Neural cell (in vitro differentiated cells): ENCODE results near the gene LATS2. TPM values are rescaled to one million over a fixed set of nuclear protein-coding genes. Genes with fewer than 3 reads are reported as not detected.

ENCODE experiments used
- H2AFZ ChIP-seq: fragments of 200-600, 300-800 bp; sonication (generic), shearing (Covaris generic); 2 replicates; pipeline ENCODE4 v1.6.0; 2014; ENCODE audit warnings: low read depth, mild to moderate bottlenecking, antibody characterized with exemption, low read length, moderate library complexity
- H3F3A ChIP-seq: fragments of 200-600 bp; shearing (Covaris generic); 2 replicates; pipeline ENCODE4 v1.6.1; 2016; ENCODE audit warnings: mild to moderate bottlenecking, moderate library complexity, mixed read lengths, antibody characterized with exemption, low read length; ENCODE audit not compliant: insufficient read depth, poor library complexity, severe bottlenecking
- H3K27ac ChIP-seq: fragments of 200-600, 300-800 bp; sonication (generic), shearing (Covaris generic); 2 replicates; pipeline ENCODE4 v1.5.1; 2014; ENCODE audit warnings: mild to moderate bottlenecking, low read length, moderate library complexity
- H3K27me3 ChIP-seq: fragments of 300-800, 200-600 bp; sonication (generic), shearing (Covaris generic); 2 replicates; pipeline ENCODE4 v1.6.0; 2014; ENCODE audit warnings: mild to moderate bottlenecking, low read depth, low read length, moderate library complexity; ENCODE audit not compliant: insufficient read depth
- H3K36me3 ChIP-seq: fragments of 300-800, 200-600 bp; sonication (generic), shearing (Covaris generic); 2 replicates; pipeline ENCODE4 v1.5.1; 2014; ENCODE audit warnings: mild to moderate bottlenecking, antibody characterized with exemption, low read length, moderate library complexity; ENCODE audit not compliant: insufficient read depth
- H3K4me2 ChIP-seq: fragments of 300-800, 200-600 bp; sonication (generic), shearing (Covaris generic); 2 replicates; pipeline ENCODE4 v1.6.0; 2014; ENCODE audit warnings: mild to moderate bottlenecking, low read length
- H3K4me3 ChIP-seq: fragments of 300-800, 200-600 bp; sonication (generic), shearing (Covaris generic); 2 replicates; pipeline ENCODE4 v1.5.1; 2014; ENCODE audit warnings: mild to moderate bottlenecking, low read length, moderate library complexity
- H3K79me2 ChIP-seq: fragments of 200-600 bp; shearing (Covaris generic); replicated peaks from 2 replicates; pipeline ENCODE4 v1.6.0; 2014; ENCODE audit warnings: mild to moderate bottlenecking, low read length, moderate library complexity; ENCODE audit not compliant: insufficient read depth
- H3K9ac ChIP-seq: fragments of 300-800, 200-600 bp; sonication (generic), shearing (Covaris generic); 2 replicates; pipeline ENCODE4 v1.6.1; 2016; ENCODE audit warnings: mild to moderate bottlenecking, low read length, mixed read lengths
- H3K9me2 ChIP-seq: fragments of 200-600 bp; shearing (Covaris generic); 2 replicates; pipeline ENCODE4 v1.6.1; 2016; ENCODE audit warnings: mild to moderate bottlenecking, low read length, mixed read lengths; ENCODE audit not compliant: insufficient read depth
- H3K9me3 ChIP-seq: fragments of 200-600, 300-800 bp; sonication (generic), shearing (Covaris generic); 2 replicates; pipeline ENCODE4 v1.6.1; 2016; ENCODE audit warnings: mild to moderate bottlenecking, mixed run types, low read length, moderate library complexity, mixed read lengths
- H4K20me1 ChIP-seq: fragments of 200-600 bp; shearing (Covaris generic); 2 replicates; pipeline ENCODE4 v1.6.1; 2016; ENCODE audit warnings: mild to moderate bottlenecking, mixed run types; ENCODE audit not compliant: insufficient read depth
- EP300 ChIP-seq: fragments of 450-650 bp; conservative IDR thresholded peaks from 2 replicates; pipeline ENCODE4 v1.6.1; 2014; ENCODE audit warnings: antibody characterized with exemption, mild to moderate bottlenecking, moderate library complexity; ENCODE audit not compliant: poor library complexity, severe bottlenecking
- EZH2 ChIP-seq: fragments of 200-600, 300-800 bp; shearing (Covaris generic), sonication (generic); IDR thresholded peaks from 2 replicates; pipeline ENCODE4 v1.6.1; 2014; ENCODE audit warnings: antibody characterized with exemption, low read length, borderline replicate concordance, mild to moderate bottlenecking; ENCODE audit not compliant: insufficient read depth, poor library complexity, severe bottlenecking
- MXI1 ChIP-seq: fragments of 450-650 bp; conservative IDR thresholded peaks from 2 replicates; pipeline ENCODE4 v1.6.1; 2014; ENCODE audit warnings: antibody characterized with exemption, mild to moderate bottlenecking; ENCODE audit not compliant: poor library complexity, severe bottlenecking
- POLR2AphosphoS5 ChIP-seq: IDR thresholded peaks from 2 replicates; pipeline ENCODE4 v1.6.1; 2012
- RAD21 ChIP-seq: fragments of 450-650 bp; conservative IDR thresholded peaks from 2 replicates; pipeline ENCODE4 v1.6.1; 2014; ENCODE audit warnings: antibody characterized with exemption, mild to moderate bottlenecking, moderate library complexity
- SMC3 ChIP-seq: fragments of 450-650 bp; conservative IDR thresholded peaks from 2 replicates; pipeline ENCODE4 v1.6.1; 2014; ENCODE audit warnings: antibody characterized with exemption, mild to moderate bottlenecking, moderate library complexity; ENCODE audit not compliant: poor library complexity
- TAF1 ChIP-seq: IDR thresholded peaks from 2 replicates; pipeline ENCODE4 v1.6.1; 2012; ENCODE audit warnings: low read depth
- polyA plus RNA-seq: library from polyadenylated mRNA; depleted of rRNA; stranded (reverse); fragments of >200 nt; gene quantifications from 2 replicates; pipeline ENCODE4 v1.2.3, GENCODE V29; 2014
- TF ChIP-seq, protein P1 (sequence below): fragments of 450-650 bp; IDR thresholded peaks from 2 replicates; pipeline ENCODE4 v1.5.1; 2014; ENCODE audit warnings: antibody characterized with exemption, mild to moderate bottlenecking, moderate library complexity; ENCODE audit not compliant: poor library complexity, severe bottlenecking
- TF ChIP-seq, protein P2 (sequence below): IDR thresholded peaks from 2 replicates; pipeline ENCODE4 v1.6.1; 2012; ENCODE audit warnings: borderline replicate concordance

LATS2 gene
- polyA plus RNA-seq, 1 donor from 2014 or later = 2.6 TPM

DNA sequence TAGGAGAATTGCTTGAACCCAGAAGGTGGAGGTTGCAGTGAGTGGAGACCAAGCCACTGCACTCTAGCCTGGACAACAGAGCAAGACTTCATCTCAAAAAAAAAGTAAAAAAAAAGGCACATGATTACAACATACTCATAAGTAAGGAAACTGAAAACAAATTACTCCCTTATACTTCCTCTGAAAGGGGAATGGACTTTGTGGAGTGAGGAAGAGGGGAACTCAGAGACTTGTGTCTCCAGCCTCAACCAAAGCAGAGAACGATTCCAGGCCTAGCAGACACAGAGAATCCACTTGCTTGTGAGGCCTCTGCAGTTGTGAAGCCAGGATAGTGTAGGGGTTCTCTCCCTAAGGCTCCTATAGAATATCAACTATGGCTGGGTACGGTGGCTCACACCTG, 4.3 kb upstream of the LATS2 start:
- no peaks in the 10 kb centered on the region for H3K27me3 ChIP-seq
- H3K4me3 ChIP-seq = no peak overlapping the region
- no peak overlapping the region for H3K27ac ChIP-seq
- no peaks in the 10 kb centered on the region for H3K79me2 ChIP-seq
- H3K9me3 ChIP-seq = no peaks in the 10 kb centered on the region
- no peak overlapping the region for H3K9ac ChIP-seq
- TF ChIP-seq MXI1 (no peak), SMC3 (no peak), EZH2 (no peak), POLR2AphosphoS5 (no peak)
- TF ChIP-seq, protein P1, sequence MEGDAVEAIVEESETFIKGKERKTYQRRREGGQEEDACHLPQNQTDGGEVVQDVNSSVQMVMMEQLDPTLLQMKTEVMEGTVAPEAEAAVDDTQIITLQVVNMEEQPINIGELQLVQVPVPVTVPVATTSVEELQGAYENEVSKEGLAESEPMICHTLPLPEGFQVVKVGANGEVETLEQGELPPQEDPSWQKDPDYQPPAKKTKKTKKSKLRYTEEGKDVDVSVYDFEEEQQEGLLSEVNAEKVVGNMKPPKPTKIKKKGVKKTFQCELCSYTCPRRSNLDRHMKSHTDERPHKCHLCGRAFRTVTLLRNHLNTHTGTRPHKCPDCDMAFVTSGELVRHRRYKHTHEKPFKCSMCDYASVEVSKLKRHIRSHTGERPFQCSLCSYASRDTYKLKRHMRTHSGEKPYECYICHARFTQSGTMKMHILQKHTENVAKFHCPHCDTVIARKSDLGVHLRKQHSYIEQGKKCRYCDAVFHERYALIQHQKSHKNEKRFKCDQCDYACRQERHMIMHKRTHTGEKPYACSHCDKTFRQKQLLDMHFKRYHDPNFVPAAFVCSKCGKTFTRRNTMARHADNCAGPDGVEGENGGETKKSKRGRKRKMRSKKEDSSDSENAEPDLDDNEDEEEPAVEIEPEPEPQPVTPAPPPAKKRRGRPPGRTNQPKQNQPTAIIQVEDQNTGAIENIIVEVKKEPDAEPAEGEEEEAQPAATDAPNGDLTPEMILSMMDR = no peak
- H2AFZ ChIP-seq = no peak overlapping the region
- no peaks in the 10 kb centered on the region for H4K20me1 ChIP-seq
- H3K9me2 ChIP-seq = no peaks in the 10 kb centered on the region
- H3K36me3 ChIP-seq = no peaks in the 10 kb centered on the region
- H3F3A ChIP-seq = no peaks in the 10 kb centered on the region
- no peak overlapping the region for H3K4me2 ChIP-seq

DNA sequence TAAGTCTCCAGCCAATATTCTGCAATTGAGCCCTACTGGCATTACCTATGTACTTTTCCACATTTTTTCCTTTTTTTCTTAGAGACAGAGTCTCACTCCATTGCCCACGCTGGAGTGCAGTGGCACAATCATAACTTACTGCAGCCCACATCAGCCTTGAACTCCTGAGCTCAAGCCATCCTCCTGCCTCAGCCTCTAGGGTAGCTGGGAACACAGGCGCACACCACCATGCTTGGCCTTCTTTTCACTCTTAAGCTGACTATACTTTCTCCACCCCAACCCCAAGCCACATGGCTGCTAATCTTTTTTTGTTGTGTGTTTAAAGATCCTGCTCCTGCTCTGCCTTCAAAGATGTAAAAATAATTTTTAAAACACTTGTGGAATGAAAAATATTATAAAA, 1.6 kb upstream of the LATS2 start:
- peaks cover 21% of the 10 kb centered on the region for H3K79me2 ChIP-seq
- no peaks in the 10 kb centered on the region for H3K9me3 ChIP-seq
- no peak overlapping the region for H3K4me2 ChIP-seq
- no peak overlapping the region for H3K9ac ChIP-seq
- H3K36me3 ChIP-seq = no peaks in the 10 kb centered on the region
- no peaks in the 10 kb centered on the region for H3F3A ChIP-seq
- no peaks in the 10 kb centered on the region for H4K20me1 ChIP-seq
- no peak overlapping the region for H3K27ac ChIP-seq
- H3K4me3 ChIP-seq = no peak overlapping the region
- no peak overlapping the region for H2AFZ ChIP-seq
- TF ChIP-seq EZH2 (no peak), POLR2AphosphoS5 (no peak), EP300 (no peak), SMC3 (no peak), MXI1 (no peak), RAD21 (no peak), TAF1 (no peak)
- TF ChIP-seq, protein P2, sequence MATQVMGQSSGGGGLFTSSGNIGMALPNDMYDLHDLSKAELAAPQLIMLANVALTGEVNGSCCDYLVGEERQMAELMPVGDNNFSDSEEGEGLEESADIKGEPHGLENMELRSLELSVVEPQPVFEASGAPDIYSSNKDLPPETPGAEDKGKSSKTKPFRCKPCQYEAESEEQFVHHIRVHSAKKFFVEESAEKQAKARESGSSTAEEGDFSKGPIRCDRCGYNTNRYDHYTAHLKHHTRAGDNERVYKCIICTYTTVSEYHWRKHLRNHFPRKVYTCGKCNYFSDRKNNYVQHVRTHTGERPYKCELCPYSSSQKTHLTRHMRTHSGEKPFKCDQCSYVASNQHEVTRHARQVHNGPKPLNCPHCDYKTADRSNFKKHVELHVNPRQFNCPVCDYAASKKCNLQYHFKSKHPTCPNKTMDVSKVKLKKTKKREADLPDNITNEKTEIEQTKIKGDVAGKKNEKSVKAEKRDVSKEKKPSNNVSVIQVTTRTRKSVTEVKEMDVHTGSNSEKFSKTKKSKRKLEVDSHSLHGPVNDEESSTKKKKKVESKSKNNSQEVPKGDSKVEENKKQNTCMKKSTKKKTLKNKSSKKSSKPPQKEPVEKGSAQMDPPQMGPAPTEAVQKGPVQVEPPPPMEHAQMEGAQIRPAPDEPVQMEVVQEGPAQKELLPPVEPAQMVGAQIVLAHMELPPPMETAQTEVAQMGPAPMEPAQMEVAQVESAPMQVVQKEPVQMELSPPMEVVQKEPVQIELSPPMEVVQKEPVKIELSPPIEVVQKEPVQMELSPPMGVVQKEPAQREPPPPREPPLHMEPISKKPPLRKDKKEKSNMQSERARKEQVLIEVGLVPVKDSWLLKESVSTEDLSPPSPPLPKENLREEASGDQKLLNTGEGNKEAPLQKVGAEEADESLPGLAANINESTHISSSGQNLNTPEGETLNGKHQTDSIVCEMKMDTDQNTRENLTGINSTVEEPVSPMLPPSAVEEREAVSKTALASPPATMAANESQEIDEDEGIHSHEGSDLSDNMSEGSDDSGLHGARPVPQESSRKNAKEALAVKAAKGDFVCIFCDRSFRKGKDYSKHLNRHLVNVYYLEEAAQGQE = no peak
- TF ChIP-seq, protein P1 = no peak
- no peaks in the 10 kb centered on the region for H3K9me2 ChIP-seq
- H3K27me3 ChIP-seq = peaks cover 7% of the 10 kb centered on the region
